OCI-LY1 (cell line): ENCODE data around the gene USP5.

Source experiments
- H2AFZ ChIP-seq: fragments of 200-600 bp; sonication (generic), shearing (Covaris generic); 2 replicates; pipeline ENCODE4 v1.6.0; 2014; ENCODE audit warnings: antibody characterized with exemption, mild to moderate bottlenecking, low read length
- H3F3A ChIP-seq: fragments of 200-600 bp; sonication (generic), shearing (Covaris generic); 2 replicates; pipeline ENCODE4 v1.6.0; 2014; ENCODE audit warnings: mild to moderate bottlenecking, antibody characterized with exemption, low read length, moderate library complexity; ENCODE audit not compliant: insufficient read depth
- H3K27ac ChIP-seq: fragments of 200-600 bp; sonication (generic); 2 replicates; pipeline ENCODE4 v1.5.1; 2014; ENCODE audit warnings: low read length, mixed run types, mild to moderate bottlenecking, low read depth; ENCODE audit not compliant: poor library complexity, severe bottlenecking
- H3K27me3 ChIP-seq: fragments of 200-600 bp; sonication (generic); 2 replicates; pipeline ENCODE4 v1.6.0; 2014; ENCODE audit warnings: antibody characterized with exemption, mild to moderate bottlenecking, low read length, moderate library complexity; ENCODE audit not compliant: insufficient read depth
- H3K36me3 ChIP-seq: fragments of 200-600 bp; sonication (generic); 2 replicates; pipeline ENCODE4 v1.6.1; 2014; ENCODE audit warnings: mild to moderate bottlenecking, antibody characterized with exemption, low read length, moderate library complexity, mixed read lengths; ENCODE audit not compliant: insufficient read depth
- H3K4me1 ChIP-seq: fragments of 200-600 bp; sonication (generic); 2 replicates; pipeline ENCODE4 v1.5.1; 2014; ENCODE audit warnings: mild to moderate bottlenecking, low read length, moderate library complexity; ENCODE audit not compliant: insufficient read depth, severe bottlenecking
- H3K4me2 ChIP-seq: fragments of 200-600 bp; sonication (generic), shearing (Covaris generic); 2 replicates; pipeline ENCODE4 v1.6.1; 2014; ENCODE audit warnings: low read length
- H3K4me3 ChIP-seq: fragments of 200-600 bp; sonication (generic); 2 replicates; pipeline ENCODE4 v1.5.1; 2014; ENCODE audit warnings: low read length, low read depth, mild to moderate bottlenecking, mixed read lengths; ENCODE audit not compliant: poor library complexity, severe bottlenecking
- H3K79me2 ChIP-seq: fragments of 200-600 bp; shearing (Covaris generic); 2 replicates; pipeline ENCODE4 v1.6.1; 2016; ENCODE audit warnings: mixed run types, low read length, mixed read lengths; ENCODE audit not compliant: insufficient read depth
- H3K9ac ChIP-seq: fragments of 200-600 bp; sonication (generic), shearing (Covaris generic); 2 replicates; pipeline ENCODE4 v1.6.1; 2014; ENCODE audit warnings: mild to moderate bottlenecking, low read length, mixed read lengths
- H3K9me2 ChIP-seq: fragments of 200-600 bp; sonication (generic), shearing (Covaris generic); 2 replicates; pipeline ENCODE4 v1.6.1; 2014; ENCODE audit warnings: low read depth, mild to moderate bottlenecking, low read length, mixed read lengths
- H3K9me3 ChIP-seq: fragments of 200-600 bp; shearing (Covaris generic); 2 replicates; pipeline ENCODE4 v1.6.1; 2014; ENCODE audit warnings: low read length, mixed read lengths
- H4K20me1 ChIP-seq: fragments of 200-600 bp; sonication (generic), shearing (Covaris generic); 2 replicates; pipeline ENCODE4 v1.6.0; 2016; ENCODE audit warnings: mild to moderate bottlenecking, low read length; ENCODE audit not compliant: insufficient read depth
- EZH2 ChIP-seq: fragments of 200-600 bp; sonication (generic), shearing (Covaris generic); IDR thresholded peaks from 2 replicates; pipeline ENCODE4 v1.8.0; 2017; ENCODE audit warnings: borderline replicate concordance, mixed run types, mild to moderate bottlenecking, antibody characterized with exemption, low read length, moderate library complexity, mixed read lengths
- TF ChIP-seq, protein P1 (sequence below): fragments of 200-600 bp; sonication (generic), shearing (Covaris generic); IDR thresholded peaks from 2 replicates; pipeline ENCODE4 v1.5.1; 2017; ENCODE audit warnings: mild to moderate bottlenecking, antibody characterized with exemption, low read length, moderate library complexity, mixed read lengths

USP5 gene

GRCh38 chr12:6849976-6850560, 1.9 kb upstream of the USP5 start:
- H3K9me2 ChIP-seq: no peaks in the 10 kb centered on the region
- H3K4me3 ChIP-seq: peak overlapping the region; percentile 80
- no peaks in the 10 kb centered on the region for H3K9me3 ChIP-seq
- peaks cover 20% of the 10 kb centered on the region for H3K79me2 ChIP-seq
- H4K20me1 ChIP-seq: no peaks in the 10 kb centered on the region
- H3K27ac ChIP-seq: peak overlapping the region; percentile 83
- H3K4me1 ChIP-seq: peaks cover 36% of the 10 kb centered on the region
- peak overlapping the region; percentile 93 for H3K9ac ChIP-seq
- H3K27me3 ChIP-seq: no peaks in the 10 kb centered on the region
- H2AFZ ChIP-seq: no peak overlapping the region
- peak overlapping the region; percentile 83 for H3K4me2 ChIP-seq
- TF ChIP-seq, protein P1, sequence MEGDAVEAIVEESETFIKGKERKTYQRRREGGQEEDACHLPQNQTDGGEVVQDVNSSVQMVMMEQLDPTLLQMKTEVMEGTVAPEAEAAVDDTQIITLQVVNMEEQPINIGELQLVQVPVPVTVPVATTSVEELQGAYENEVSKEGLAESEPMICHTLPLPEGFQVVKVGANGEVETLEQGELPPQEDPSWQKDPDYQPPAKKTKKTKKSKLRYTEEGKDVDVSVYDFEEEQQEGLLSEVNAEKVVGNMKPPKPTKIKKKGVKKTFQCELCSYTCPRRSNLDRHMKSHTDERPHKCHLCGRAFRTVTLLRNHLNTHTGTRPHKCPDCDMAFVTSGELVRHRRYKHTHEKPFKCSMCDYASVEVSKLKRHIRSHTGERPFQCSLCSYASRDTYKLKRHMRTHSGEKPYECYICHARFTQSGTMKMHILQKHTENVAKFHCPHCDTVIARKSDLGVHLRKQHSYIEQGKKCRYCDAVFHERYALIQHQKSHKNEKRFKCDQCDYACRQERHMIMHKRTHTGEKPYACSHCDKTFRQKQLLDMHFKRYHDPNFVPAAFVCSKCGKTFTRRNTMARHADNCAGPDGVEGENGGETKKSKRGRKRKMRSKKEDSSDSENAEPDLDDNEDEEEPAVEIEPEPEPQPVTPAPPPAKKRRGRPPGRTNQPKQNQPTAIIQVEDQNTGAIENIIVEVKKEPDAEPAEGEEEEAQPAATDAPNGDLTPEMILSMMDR: no peak
- TF ChIP-seq EZH2: no peak
- H3F3A ChIP-seq: no peaks in the 10 kb centered on the region
- H3K36me3 ChIP-seq: peaks cover 44% of the 10 kb centered on the region

DNA sequence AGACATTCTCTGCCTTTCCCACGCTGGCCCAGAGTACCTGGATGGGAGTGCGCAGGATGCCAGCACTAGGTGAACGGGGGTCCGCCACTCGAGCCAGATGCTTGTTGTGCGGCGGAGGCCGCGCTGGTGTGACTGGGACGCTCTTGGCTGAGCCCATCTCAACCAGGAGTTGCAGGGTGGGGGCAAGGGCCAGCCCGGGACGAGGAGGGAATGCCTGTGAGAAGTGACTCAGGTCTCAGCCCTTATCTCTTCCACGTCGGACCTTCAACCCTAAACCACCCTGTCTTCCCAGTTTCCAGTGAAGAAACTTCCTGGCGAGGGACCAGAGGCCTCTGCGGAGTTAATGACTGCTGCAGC, 1.2 kb upstream of the USP5 start:
- no peak overlapping the region for H2AFZ ChIP-seq

DNA sequence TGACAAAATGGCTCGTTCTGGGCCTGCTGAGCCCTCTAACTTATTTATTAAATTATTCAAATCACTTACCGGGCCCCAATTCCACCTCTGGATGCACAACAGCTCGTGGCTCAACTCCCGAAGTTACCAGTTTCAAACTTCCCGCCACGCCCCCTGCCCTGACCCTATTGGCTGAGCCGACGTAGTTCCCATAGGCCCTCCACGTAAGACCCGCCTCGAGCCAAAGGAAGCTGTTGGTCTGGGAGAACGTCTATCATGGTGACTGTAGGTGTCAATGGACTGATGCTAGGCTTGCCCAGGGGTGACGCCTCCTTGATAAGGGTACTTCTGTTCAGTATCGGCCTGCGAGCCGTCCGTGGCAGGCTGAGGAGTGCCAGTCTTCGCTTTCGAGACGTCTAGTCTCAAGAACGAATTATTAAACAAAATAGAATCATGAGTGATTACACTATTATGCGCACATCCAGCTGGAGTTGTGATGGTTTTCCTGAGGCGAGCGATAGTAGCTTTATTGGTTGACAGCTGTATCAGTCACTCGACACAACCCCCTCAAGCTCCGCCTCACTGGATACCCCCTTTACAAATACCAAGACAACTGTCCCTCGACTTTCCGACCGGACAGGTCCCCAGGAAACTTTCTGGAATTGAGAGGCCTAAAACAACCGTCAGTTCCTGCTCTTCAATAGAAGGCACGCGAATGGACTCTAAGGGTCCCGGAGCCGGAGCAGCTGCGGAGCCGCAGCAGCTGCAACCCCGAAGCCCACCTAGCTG, 613 bp upstream of the USP5 start, which contains the start of gene CDCA3:
TSS of gene CDCA3 (minus strand) at position 134 of the 768 bp plus-strand sequence. CDS start 334 bp downstream, outside the sequence.
- no peaks in the 10 kb centered on the region for H3K9me3 ChIP-seq
- H3K4me3 ChIP-seq: peak within 1 kb of the TSS; percentile 80
- no peaks in the 10 kb centered on the region for H3K9me2 ChIP-seq
- peaks cover 51% of the 10 kb centered on the region for H3K36me3 ChIP-seq
- TF ChIP-seq EZH2: no peak
- TF ChIP-seq, protein P1: no peak
- no peaks in the 10 kb centered on the region for H3F3A ChIP-seq
- no peak within 1 kb of the TSS for H2AFZ ChIP-seq
- H3K4me2 ChIP-seq: peak within 1 kb of the TSS; percentile 83
- H4K20me1 ChIP-seq: no peaks in the 10 kb centered on the region
- peaks cover 36% of the 10 kb centered on the region for H3K4me1 ChIP-seq
- H3K79me2 ChIP-seq: peaks cover 20% of the 10 kb centered on the region
- H3K27me3 ChIP-seq: no peaks in the 10 kb centered on the region
- H3K27ac ChIP-seq: peak within 1 kb of the TSS; percentile 83
- H3K9ac ChIP-seq: peak within 1 kb of the TSS; percentile 93

More for the DNA sequence above, 1.2 kb upstream of the USP5 start:
- Histone ChIP-seq H3F3A (no peaks in the 10 kb centered on the region), H3K4me2 (peak overlapping the region; percentile 83), H3K27me3 (no peaks in the 10 kb centered on the region), H3K4me1 (peaks cover 36% of the 10 kb centered on the region), H3K27ac (peak overlapping the region; percentile 83), H3K9me2 (no peaks in the 10 kb centered on the region), H4K20me1 (no peaks in the 10 kb centered on the region), H3K9ac (peak overlapping the region; percentile 93), H3K9me3 (no peaks in the 10 kb centered on the region), H3K36me3 (peaks cover 51% of the 10 kb centered on the region), H3K4me3 (peak overlapping the region; percentile 80), H3K79me2 (peaks cover 20% of the 10 kb centered on the region)
- TF ChIP-seq, protein P1: no peak
- no peak for TF ChIP-seq EZH2
